ENCODE results near the gene KLHL40. TPM values are rescaled to one million over a fixed set of nuclear protein-coding genes. Genes with fewer than 3 reads are reported as not detected.
"Not testable (repeated sequence)": the region's sequence is repeated elsewhere in the genome, so short reads cannot be mapped to it uniquely, and the experiment has no call there.

The KLHL40 gene
- total RNA-seq, 8 experiments from 2014 or later: 0.05 to 0.38 (median 0.15) TPM; not detected in 5

- not testable (repeated sequence) for H3K27ac ChIP-seq, H3K4me3 ChIP-seq
Observed at GRCh38 chr3:42722442-42722841, 37.1 kb downstream of the KLHL40 start.

GRCh38 chr3:42723219-42723618, 37.9 kb downstream of the KLHL40 start:
- no peak overlapping the region for H3K27ac ChIP-seq
- H3K4me3 ChIP-seq: no peak overlapping the region
- in situ Hi-C loops (cut with MboI; ENCODE audit: low pct_unique_long_range_greater_than_20kb in 2 of 9, low sequenced_read_pairs in 9 of 9, unreplicated experiment in 9 of 9): no loop called here
- H3K4me1 ChIP-seq (replicated peaks in 1 of 2): no peaks in the 10 kb centered on the region
- ATAC-seq (replicated peaks in 6 of 8): peak in 3 of 8 experiments; percentile 80 to 87 (median 85)
- WGBS, 10 experiments: 33 to 100% (median 69%) methylated on average over 1 to 2 of the region's 2 CpGs; no CpG with 5 or more reads in 4 of the 10 experiments

More at GRCh38 chr3:42722442-42722841, 37.1 kb downstream of the KLHL40 start:
- ATAC-seq (replicated peaks in 6 of 8); in situ Hi-C loops (cut with MboI; ENCODE audit: low pct_unique_long_range_greater_than_20kb in 2 of 9, low sequenced_read_pairs in 9 of 9, unreplicated experiment in 9 of 9); H3K4me1 ChIP-seq (replicated peaks in 1 of 2): not testable (repeated sequence)
- 60 to 100% (median 80%) methylated on average over 1 to 3 of the region's 3 CpGs; no CpG with 5 or more reads in 5 of the 10 experiments for WGBS, 10 experiments

GRCh38 chr3:42725454-42725853, 40.1 kb downstream of the KLHL40 start:
- no peaks in the 10 kb centered on the region for H3K4me1 ChIP-seq (replicated peaks in 1 of 2)
- 50 to 93% (median 74%) methylated on average over 1 to 2 of the region's 2 CpGs; no CpG with 5 or more reads in 1 of the 10 experiments for WGBS, 10 experiments
- no peak for ATAC-seq (replicated peaks in 6 of 8)
- no peak overlapping the region for H3K27ac ChIP-seq
- in situ Hi-C loops (cut with MboI; ENCODE audit: low pct_unique_long_range_greater_than_20kb in 2 of 9, low sequenced_read_pairs in 9 of 9, unreplicated experiment in 9 of 9): no loop called here
- H3K4me3 ChIP-seq: no peak overlapping the region

GRCh38 chr3:42728056-42728455, 42.7 kb downstream of the KLHL40 start:
- H3K27ac ChIP-seq: no peak overlapping the region
- no peak overlapping the region for H3K4me3 ChIP-seq
- H3K4me1 ChIP-seq (replicated peaks in 1 of 2): peaks cover 0 to 7% of the 10 kb centered on the region in 2 donors
- in situ Hi-C loops (cut with MboI; ENCODE audit: low pct_unique_long_range_greater_than_20kb in 2 of 9, low sequenced_read_pairs in 9 of 9, unreplicated experiment in 9 of 9): no loop called here
- peak in 2 of 8 experiments; percentile 69 to 75 for ATAC-seq (replicated peaks in 6 of 8)
- WGBS, 10 experiments: 0 to 100% (median 61%) methylated on average over 1 to 2 of the region's 3 CpGs; no CpG with 5 or more reads in 2 of the 10 experiments

GRCh38 chr3:42728668-42729364, 43.5 kb downstream of the KLHL40 start:
- peaks cover 4 to 12% of the 10 kb centered on the region in 2 donors for H3K4me1 ChIP-seq (replicated peaks in 1 of 2)
- WGBS, 10 experiments: 38 to 100% (median 71%) methylated on average over 1 to 3 of the region's 3 CpGs; no CpG with 5 or more reads in 1 of the 10 experiments
- in situ Hi-C loops (cut with MboI; ENCODE audit: low pct_unique_long_range_greater_than_20kb in 2 of 9, low sequenced_read_pairs in 9 of 9, unreplicated experiment in 9 of 9): no loop called here
- no peak overlapping the region for H3K27ac ChIP-seq
- ATAC-seq (replicated peaks in 6 of 8): no peak
- no peak overlapping the region for H3K4me3 ChIP-seq

- no peak for ATAC-seq (replicated peaks in 6 of 8)
- 0 to 94% (median 68%) methylated on average over 1 to 4 of the region's 6 CpGs; no CpG with 5 or more reads in 4 of the 10 experiments for WGBS, 10 experiments
- no peak overlapping the region for H3K27ac ChIP-seq
- in situ Hi-C loops (cut with MboI; ENCODE audit: low pct_unique_long_range_greater_than_20kb in 2 of 9, low sequenced_read_pairs in 9 of 9, unreplicated experiment in 9 of 9): no loop called here
- no peak overlapping the region for H3K4me3 ChIP-seq
- peaks cover 4 to 12% of the 10 kb centered on the region in 2 donors for H3K4me1 ChIP-seq (replicated peaks in 1 of 2)
Observed at GRCh38 chr3:42729404-42730145, 44.2 kb downstream of the KLHL40 start.

- ATAC-seq (replicated peaks in 6 of 8): no peak
- in situ Hi-C loops (cut with MboI; ENCODE audit: low pct_unique_long_range_greater_than_20kb in 2 of 9, low sequenced_read_pairs in 9 of 9, unreplicated experiment in 9 of 9): no loop called here
- Histone ChIP-seq H3K27ac (no peak overlapping the region), H3K4me3 (no peak overlapping the region), H3K4me1 (replicated peaks in 1 of 2) (peaks cover 4 to 12% of the 10 kb centered on the region in 2 donors)
- WGBS, 10 experiments: 53 to 100% (median 93%) methylated on average over 1 to 6 of the region's 11 CpGs; no CpG with 5 or more reads in 5 of the 10 experiments
Observed at GRCh38 chr3:42730294-42730693, 45.0 kb downstream of the KLHL40 start.

GRCh38 chr3:42730706-42731420, 45.5 kb downstream of the KLHL40 start:
- Histone ChIP-seq H3K4me1 (replicated peaks in 1 of 2) (peaks cover 4 to 12% of the 10 kb centered on the region in 2 donors), H3K27ac (no peak overlapping the region), H3K4me3 (no peak overlapping the region)
- no peak for ATAC-seq (replicated peaks in 6 of 8)
- in situ Hi-C loops (cut with MboI; ENCODE audit: low pct_unique_long_range_greater_than_20kb in 2 of 9, low sequenced_read_pairs in 9 of 9, unreplicated experiment in 9 of 9): no loop called here
- 69 to 82% methylated on average over 3 of the region's 3 CpGs; no CpG with 5 or more reads in 8 of the 10 experiments for WGBS, 10 experiments

- in situ Hi-C loops (cut with MboI; ENCODE audit: low pct_unique_long_range_greater_than_20kb in 2 of 9, low sequenced_read_pairs in 9 of 9, unreplicated experiment in 9 of 9): no loop called here
- WGBS, 10 experiments: 0 to 75% (median 60%) methylated on average over 1 to 5 of the region's 6 CpGs; no CpG with 5 or more reads in 5 of the 10 experiments
- no peak for ATAC-seq (replicated peaks in 6 of 8)
Observed at GRCh38 chr3:42731476-42732195, 46.3 kb downstream of the KLHL40 start.

GRCh38 chr3:42732196-42732828, 47.0 kb downstream of the KLHL40 start:
- Histone ChIP-seq H3K4me3 (no peak overlapping the region), H3K27ac (no peak overlapping the region), H3K4me1 (replicated peaks in 1 of 2) (peaks cover 4 to 12% of the 10 kb centered on the region in 2 donors)
- in situ Hi-C loops (cut with MboI; ENCODE audit: low pct_unique_long_range_greater_than_20kb in 2 of 9, low sequenced_read_pairs in 9 of 9, unreplicated experiment in 9 of 9): no loop called here
- 14 to 83% (median 75%) methylated on average over 1 to 2 of the region's 4 CpGs; no CpG with 5 or more reads in 7 of the 10 experiments for WGBS, 10 experiments
- peak in 1 of 8 experiments; percentile 29 for ATAC-seq (replicated peaks in 6 of 8)

More at GRCh38 chr3:42731476-42732195, 46.3 kb downstream of the KLHL40 start:
- peaks cover 4 to 12% of the 10 kb centered on the region in 2 donors for H3K4me1 ChIP-seq (replicated peaks in 1 of 2)
- H3K27ac ChIP-seq: no peak overlapping the region
- H3K4me3 ChIP-seq: no peak overlapping the region

GRCh38 chr3:42732829-42733459, 47.6 kb downstream of the KLHL40 start:
- no peak overlapping the region for H3K27ac ChIP-seq
- no peak overlapping the region for H3K4me3 ChIP-seq
- in situ Hi-C loops (cut with MboI; ENCODE audit: low pct_unique_long_range_greater_than_20kb in 2 of 9, low sequenced_read_pairs in 9 of 9, unreplicated experiment in 9 of 9): no loop called here
- 65 to 100% (median 90%) methylated on average over 1 to 6 of the region's 9 CpGs; no CpG with 5 or more reads in 3 of the 10 experiments for WGBS, 10 experiments
- peak in 1 of 8 experiments; percentile 31 for ATAC-seq (replicated peaks in 6 of 8)
- peaks cover 4 to 12% of the 10 kb centered on the region in 2 donors for H3K4me1 ChIP-seq (replicated peaks in 1 of 2)

All from motor neuron (in vitro differentiated cells).